ENCODE results near the gene RHEX.
A peak's percentile ranks its signal among the peaks of the same experiment; 100 is the strongest.
"Not testable (repeated sequence)": the region's sequence is repeated elsewhere in the genome, so short reads cannot be mapped to it uniquely, and the experiment has no call there.

Gene RHEX

GRCh38 chr1:206030714-206031113 is 22.3 kb upstream of the RHEX start:
- DNase-seq = peak; percentile 61 to 63

- DNase-seq = no peak
Measured at GRCh38 chr1:206032380-206033140, 20.4 kb upstream of the RHEX start.

GRCh38 chr1:206035027-206035426 is 17.9 kb upstream of the RHEX start:
- DNase-seq = no peak

GRCh38 chr1:206036663-206037455 is 16.1 kb upstream of the RHEX start:
- no peak for DNase-seq

- no peak for DNase-seq
Measured at GRCh38 chr1:206037581-206037980, 15.4 kb upstream of the RHEX start.

GRCh38 chr1:206039046-206039973 is 13.7 kb upstream of the RHEX start:
- DNase-seq = no peak

- DNase-seq = no peak
Measured at GRCh38 chr1:206040328-206040727, 12.6 kb upstream of the RHEX start.

GRCh38 chr1:206041640-206042039 is 11.3 kb upstream of the RHEX start:
- DNase-seq = no peak

GRCh38 chr1:206047271-206047670 is 5.7 kb upstream of the RHEX start:
- no peak for DNase-seq

- DNase-seq = no peak
Measured at GRCh38 chr1:206048582-206048981, 4.4 kb upstream of the RHEX start.

GRCh38 chr1:206049293-206049692 is 3.7 kb upstream of the RHEX start:
- no peak for DNase-seq

- DNase-seq = no peak
Measured at GRCh38 chr1:206049919-206050600, 2.9 kb upstream of the RHEX start.

GRCh38 chr1:206050655-206051235 is 2.2 kb upstream of the RHEX start:
- peak; percentile 30 to 70 for DNase-seq

GRCh38 chr1:206052231-206052865 is 625 bp upstream of the RHEX start:
- not testable (repeated sequence) for DNase-seq

- not testable (repeated sequence) for DNase-seq
Measured at GRCh38 chr1:206053616-206054015, 643 bp downstream of the RHEX start.

GRCh38 chr1:206055069-206055625 is 2.2 kb downstream of the RHEX start:
- DNase-seq = not testable (repeated sequence)

- DNase-seq = not testable (repeated sequence)
Measured at GRCh38 chr1:206055639-206056323, 2.8 kb downstream of the RHEX start.

- DNase-seq = not testable (repeated sequence)
Measured at GRCh38 chr1:206058289-206058926, 5.4 kb downstream of the RHEX start.

- no peak for DNase-seq
Measured at GRCh38 chr1:206058927-206059292, 5.9 kb downstream of the RHEX start.

- no peak for DNase-seq
Measured at GRCh38 chr1:206059355-206059915, 6.5 kb downstream of the RHEX start.

Data from stimulated activated CD4-positive, alpha-beta T cell treated with anti-CD3 and anti-CD28 coated beads, Interleukin-4, amount 100 ng/mL, for 4 hours (primary cell).